C4-2B (cell line): ENCODE results near the gene VN1R5.

Experiments
- CTCF ChIP-seq: fragments of 450-650 bp; conservative IDR thresholded peaks from 2 replicates; pipeline ENCODE4 v1.5.1; 2017; ENCODE audit warnings: mild to moderate bottlenecking
- ZFX ChIP-seq: fragments of 450-650 bp; IDR thresholded peaks from 2 replicates; pipeline ENCODE4 v1.6.1; 2017

DNA sequence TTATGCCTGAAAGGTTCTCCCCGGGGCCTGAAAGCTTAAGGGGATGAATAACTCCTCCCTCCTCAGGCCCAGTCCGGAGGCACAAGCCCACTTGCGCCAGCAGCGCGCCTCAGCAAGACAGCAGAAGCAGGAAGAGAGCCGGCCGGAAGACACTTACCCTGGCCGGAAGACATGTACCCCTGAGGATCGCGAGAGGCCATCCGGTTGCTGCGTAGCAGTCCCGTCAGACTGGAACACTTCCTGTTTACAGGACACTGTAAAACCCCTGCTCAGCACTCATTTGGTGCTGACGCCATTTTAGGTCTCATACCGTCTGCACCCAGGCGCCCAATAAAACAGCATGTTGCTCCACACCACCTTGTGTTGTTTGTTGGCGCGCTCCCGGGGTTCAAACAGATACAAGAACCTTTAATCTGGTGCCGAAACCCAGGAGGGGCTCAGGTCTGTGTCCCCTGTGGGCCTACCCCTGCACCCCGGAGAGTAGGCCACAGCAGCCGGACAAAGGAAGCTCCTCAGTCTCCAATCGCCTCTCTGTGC lies 30.3 kb downstream of the VN1R5 start:
- TF ChIP-seq CTCF (no peak), ZFX (no peak)
